Muscle of back (tissue), 11 donors: ENCODE data around the gene CBLIF. TPM values are rescaled to one million over a fixed set of nuclear protein-coding genes. Genes with fewer than 3 reads are reported as not detected.
A peak's percentile ranks its signal among the peaks of the same experiment; 100 is the strongest.
"Not testable (repeated sequence)": the region's sequence is repeated elsewhere in the genome, so short reads cannot be mapped to it uniquely, and the experiment has no call there.

Experiments
- DNase-seq, 3 donors: peaks; one replicate each; pipeline versions ENCODE4 v3.0.0 to v3.0.0-alpha.2; 2013
- polyA plus RNA-seq, 10 donors: library from polyadenylated mRNA; unstranded; fragments of 120-200 nt; gene quantifications; one replicate each; pipeline ENCODE4 v1.2.1, GENCODE V29; 2013; ENCODE audit not compliant: insufficient read length in 10 of 10

The CBLIF gene
- polyA plus RNA-seq, 10 donors = 0.08 TPM; not detected in 9

DNA sequence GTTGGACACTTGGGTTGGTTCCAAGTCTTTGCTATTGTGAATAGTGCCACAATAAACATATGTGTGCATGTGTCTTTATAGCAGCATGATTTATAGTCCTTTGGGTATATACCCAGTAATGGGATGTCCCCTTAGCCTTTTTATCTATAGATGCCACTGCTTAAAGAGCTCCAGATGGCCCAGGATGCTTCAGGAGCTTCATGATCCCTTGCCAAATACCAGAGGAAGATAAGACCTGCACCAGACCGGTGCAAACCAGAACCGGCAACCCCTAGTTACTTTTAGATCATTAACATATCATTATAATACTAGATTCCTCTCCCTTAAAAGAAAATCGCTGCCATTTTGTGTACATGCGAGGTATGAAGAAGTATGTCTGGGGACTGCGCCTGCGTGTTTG is 3.1 kb upstream of the CBLIF start:
- not testable (repeated sequence) for DNase-seq

DNA sequence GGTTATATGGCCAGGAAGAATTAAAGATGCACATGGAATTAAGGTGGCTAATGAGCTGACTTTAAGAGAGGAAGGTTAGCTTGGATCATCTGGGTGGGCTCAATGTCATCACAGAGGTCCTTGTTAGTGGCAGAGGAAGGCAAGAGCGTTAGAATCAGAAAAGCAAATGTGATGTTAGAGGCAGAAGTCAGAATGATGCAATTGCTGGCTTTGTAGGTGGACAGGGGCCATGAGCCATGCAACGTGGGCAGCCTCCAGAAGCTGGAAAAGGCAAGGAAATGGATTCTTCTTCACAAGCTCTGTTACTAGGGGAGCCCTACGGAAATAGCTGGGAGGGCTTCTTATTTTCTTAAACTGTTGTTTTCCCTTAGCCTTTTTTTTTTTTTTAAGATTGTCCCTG is 2.3 kb upstream of the CBLIF start:
- no peak for DNase-seq

GRCh38 chr11:59846556-59846955 is 1.3 kb upstream of the CBLIF start:
- no peak for DNase-seq

DNA sequence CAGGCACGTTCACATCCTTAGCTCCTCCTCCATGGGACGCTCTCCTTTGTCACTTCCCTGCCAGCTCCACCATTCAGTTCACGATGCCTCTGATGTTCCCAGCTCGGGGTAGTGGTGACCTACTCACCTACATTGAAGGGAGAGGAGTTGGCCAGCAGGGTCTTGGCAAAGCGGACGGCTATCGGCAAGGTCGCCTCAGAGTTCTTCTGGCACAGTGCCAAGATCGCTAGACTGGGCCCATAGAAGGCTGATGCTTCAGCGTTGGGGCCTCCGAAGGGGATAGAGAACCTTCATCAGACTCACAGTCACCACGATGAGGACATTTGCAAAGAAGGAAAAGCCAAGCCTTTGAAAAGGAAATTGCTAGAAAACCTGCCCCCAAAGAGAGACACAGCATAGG is 3.0 kb downstream of the CBLIF start:
- no peak for DNase-seq

GRCh38 chr11:59841514-59841913 is 3.8 kb downstream of the CBLIF start:
- DNase-seq = no peak

DNA sequence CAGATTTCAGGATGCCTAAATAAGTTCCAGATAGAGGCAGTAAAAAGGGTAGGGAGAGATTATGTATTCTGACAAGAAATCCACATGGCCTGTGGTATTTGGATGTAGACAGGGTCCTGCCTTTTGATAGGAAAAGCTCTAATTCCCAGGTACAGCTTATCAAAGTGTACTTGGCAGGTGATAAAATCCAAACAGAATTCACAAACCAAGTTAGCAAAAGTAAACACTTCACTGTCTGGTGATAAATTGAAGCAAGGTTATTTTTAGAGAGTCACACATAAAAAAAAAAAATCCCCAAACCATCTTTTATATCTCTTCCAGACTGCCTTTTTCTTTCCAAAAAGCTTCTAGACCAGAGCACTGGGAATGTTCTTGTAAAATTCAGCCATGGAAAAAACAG is 5.7 kb downstream of the CBLIF start:
- no peak for DNase-seq

DNA sequence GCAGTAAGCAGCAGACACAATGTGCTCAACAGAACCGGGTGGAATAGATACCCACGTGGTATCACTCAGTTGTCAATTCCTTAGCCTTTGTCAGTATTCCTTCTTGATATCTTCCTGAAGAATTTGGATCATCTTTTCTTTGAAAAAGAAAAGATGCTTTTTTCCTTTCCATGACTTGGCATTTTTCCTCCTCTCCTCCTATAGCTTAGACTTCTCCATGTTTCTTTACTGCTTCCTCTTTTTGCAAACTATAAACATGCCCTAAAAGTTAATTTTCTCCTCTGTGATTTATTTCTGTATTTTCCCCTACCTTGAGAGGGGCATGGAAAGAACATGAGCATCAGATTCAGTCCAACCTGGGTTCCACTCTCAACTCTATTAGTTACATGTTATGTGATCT is 11.7 kb downstream of the CBLIF start:
- no peak for DNase-seq

- DNase-seq = no peak
Observed at GRCh38 chr11:59829358-59829757, 15.9 kb downstream of the CBLIF start.

DNA sequence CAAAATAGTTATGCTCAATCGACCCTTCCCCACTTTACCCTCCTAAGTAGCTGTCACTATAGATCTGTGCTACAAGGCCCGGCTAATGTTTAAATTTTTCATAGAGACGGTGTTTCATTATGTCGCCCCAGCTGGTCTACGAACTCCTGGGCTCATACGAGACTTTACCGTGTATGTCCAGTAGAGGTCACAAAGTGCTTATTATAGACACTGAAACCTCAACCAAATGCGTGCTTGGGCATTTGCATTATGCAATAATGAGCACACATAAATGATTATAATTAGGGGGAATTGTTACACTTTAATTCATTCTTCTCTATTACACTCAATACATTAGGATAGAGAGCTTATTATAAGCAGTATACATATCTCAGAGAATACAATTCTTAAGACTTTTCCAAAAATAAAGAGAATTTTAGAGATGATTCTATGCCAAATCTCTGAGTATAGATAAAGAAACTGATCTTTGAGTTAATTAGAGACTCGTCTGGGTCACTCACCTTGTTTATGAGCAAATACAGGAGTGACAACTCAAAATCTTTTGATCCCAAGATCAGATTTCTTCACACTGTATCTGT is 22.2 kb downstream of the CBLIF start:
- peak; percentile 9 to 48 (median 16) for DNase-seq

GRCh38 chr11:59818572-59818971 is 26.7 kb downstream of the CBLIF start:
- no peak for DNase-seq

DNA sequence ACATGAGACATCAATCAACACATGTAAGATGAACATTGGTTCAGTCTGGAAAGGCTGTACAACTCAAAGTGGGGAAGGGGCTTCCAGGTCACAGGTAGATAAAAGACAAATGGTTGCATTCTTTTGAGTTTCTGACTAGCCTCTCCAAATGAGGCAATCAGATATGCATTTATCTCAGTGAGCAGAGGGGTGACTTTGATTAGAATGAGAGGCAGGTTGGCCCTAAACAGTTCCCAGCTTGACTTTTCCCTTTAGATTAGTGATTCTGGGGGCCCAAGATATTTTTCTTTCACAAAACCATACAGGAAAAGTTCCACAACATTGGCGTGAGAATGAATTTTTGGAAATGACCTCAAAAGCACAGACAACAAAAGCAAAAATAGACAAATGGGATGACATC is 28.9 kb downstream of the CBLIF start:
- not testable (repeated sequence) for DNase-seq

DNA sequence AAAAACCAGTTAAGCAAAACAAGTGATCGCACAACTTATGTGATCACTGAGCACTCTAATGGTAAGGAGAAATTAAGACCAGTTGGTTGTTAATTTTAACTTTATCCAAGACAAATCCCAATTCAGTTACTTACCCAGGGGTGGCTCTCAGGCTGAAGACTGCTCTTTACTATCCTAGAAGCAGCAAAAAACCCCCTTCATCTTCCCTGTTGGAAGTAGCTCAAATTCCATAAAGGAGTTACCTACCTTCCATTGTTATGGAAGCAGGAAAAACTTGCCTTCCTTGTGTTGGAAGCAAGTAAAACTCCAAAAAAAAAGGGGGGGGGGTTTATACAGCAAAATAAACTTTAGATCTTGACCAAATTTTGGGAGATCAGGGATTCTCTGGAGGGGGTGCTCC is 29.5 kb downstream of the CBLIF start:
- no peak for DNase-seq

DNA sequence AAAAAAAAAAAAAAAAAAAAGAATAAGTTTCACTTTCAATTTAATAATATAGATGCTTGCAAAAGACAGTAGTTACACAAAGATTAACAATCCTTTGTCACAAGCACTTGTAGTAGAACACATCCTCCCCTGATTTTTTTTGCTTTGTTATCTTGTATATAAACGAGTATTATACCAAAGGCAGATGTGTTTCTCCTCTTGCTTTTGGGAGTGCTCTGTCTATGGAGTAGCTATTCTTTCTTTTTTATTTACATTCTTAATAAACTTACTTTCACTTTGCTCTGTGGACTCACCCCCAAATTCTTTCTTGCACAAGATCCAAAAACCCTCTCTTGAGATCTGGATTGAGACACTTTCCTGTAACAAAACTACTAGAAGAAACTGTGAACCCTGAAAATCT is 31.3 kb downstream of the CBLIF start:
- no peak for DNase-seq

DNA sequence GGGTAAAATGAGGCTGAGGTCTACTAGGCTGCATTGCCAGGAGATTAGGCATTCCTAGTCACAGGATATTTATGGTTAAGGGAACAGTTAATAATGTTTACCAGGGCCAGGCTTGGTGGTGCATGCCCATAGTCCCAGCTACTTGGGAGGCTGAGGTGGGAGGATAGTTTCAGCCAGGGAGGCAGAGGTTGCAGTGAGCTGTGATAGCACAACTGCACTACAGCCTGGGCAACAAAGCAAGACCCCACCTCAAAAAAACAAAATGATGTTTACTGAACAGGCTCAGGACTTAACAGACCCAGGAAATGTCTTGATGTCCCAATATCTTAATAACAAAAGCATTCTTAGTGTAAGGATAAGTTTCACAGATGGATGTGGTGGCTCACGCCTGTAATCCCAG is 31.9 kb downstream of the CBLIF start:
- DNase-seq = no peak

GRCh38 chr11:59812220-59812619 is 33.1 kb downstream of the CBLIF start:
- no peak for DNase-seq

DNA sequence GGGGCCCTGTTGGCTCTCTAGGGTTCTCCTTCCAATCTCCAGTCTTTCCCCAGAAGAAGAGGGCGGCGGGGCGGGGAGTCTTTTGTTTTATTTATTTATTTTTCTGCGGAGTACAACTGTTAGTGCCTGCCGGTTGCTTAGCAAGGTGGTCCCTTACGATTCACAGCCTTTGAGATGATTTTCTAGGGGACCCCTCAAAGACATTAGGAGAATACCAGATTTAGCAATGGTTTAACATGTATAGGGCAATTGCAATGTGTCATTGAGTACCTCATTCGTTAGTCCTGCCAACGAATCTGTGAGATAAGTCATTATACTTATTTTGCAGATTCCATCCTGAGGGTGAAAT is 34.4 kb downstream of the CBLIF start:
- no peak for DNase-seq

- DNase-seq = peak; percentile 86 to 94 (median 89)
Observed at GRCh38 chr11:59810189-59810910, 34.9 kb downstream of the CBLIF start, which contains the start of gene MRPL16. TSS of gene MRPL16 (minus strand) at chr11:59810778. CDS start at chr11:59810658, 120 bp downstream.

GRCh38 chr11:59807047-59807610 is 38.2 kb downstream of the CBLIF start:
- DNase-seq = no peak

GRCh38 chr11:59804061-59804460 is 41.2 kb downstream of the CBLIF start:
- no peak for DNase-seq

DNA sequence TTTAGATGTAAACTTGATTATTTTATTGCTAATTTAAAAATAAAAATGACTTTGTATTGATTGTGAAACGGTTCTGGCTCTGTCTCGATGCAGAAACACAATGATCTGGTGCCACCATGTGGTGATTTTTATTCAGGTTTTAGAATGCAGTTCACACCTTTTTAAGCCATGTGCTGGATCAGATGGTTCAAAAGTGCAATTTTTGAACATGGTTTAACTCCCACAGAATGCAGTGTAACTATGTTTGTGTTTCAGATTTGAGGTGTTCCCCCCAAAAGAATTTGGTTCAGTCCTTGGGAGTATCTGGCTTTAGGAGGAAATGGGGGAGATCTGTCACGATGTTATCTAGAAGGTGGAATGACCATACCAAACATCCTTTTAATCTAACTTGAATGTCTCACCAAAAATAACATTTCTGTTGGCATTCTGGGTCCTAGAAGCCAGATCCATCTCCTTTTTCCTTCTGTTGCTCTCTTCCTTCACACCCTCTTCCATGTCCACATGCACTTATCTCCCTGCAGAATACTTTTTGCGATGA is 42.6 kb downstream of the CBLIF start:
- DNase-seq = peak in 2 of 3 donors; percentile 63 to 72

DNA sequence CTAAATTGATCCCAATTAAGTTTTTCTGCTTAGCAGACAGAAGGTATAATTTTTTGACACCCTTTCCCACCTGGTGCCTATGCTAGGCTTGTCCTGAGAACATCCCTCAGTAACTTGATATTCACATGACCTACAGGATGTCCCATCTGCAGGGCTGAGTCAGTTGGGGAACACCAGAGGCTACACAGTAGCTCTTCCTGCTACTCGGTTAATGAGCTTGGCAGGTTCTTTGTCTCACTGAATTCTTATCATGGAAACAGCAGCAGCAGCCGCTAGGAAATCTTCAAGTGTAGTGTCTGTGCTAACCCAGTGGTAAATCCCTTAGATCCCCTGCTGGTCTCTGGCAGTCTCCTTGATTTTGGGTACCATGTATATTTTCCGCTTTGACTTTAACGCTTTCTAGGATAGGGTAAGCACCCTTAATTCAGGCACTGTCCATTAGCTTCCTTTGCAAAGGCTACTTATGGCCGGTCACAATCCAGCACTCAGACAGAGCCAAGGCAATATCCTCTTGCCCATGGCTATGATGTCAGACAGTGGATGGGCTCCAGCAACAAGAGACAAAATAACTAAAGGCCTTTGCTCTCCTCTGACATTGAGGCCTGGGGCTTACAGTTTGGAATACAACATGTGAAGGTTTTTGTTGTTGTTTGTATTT is 43.2 kb downstream of the CBLIF start:
- peak in 2 of 3 donors; percentile 5 to 76 for DNase-seq

DNA sequence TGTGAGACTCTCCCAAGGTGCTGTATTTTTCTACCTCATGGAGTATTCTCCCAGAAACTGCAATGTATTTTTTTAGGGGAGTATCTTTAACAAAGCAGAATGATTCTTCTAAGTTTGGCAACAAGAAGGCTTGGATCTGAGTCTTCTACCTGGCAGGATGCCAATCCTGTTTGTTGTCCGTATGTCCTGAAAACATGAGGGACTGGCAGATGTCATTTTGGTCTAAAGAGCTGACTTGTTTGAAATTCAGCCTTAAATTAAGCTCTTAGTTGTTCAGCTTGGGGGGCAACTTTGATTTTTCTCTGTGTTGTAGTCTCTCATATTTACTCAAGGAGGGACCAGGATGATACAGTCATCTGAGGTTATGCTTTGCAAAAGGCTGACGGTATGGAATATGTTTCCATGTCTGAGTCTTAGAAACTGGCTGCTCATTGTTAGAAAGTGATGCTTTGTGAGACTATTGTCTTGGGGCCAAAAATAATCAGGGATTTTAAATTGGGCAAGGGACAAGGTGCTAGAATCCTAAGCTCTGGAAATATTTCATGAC is 44.1 kb downstream of the CBLIF start:
- no peak for DNase-seq
